ENCODE measurements around the gene MYCBPAP.

Gene MYCBPAP

GRCh38 chr17:50558941-50559614 is 50.8 kb downstream of the MYCBPAP start:
- DNase-seq: no peak

GRCh38 chr17:50559674-50560184 is 51.5 kb downstream of the MYCBPAP start:
- no peak for DNase-seq

GRCh38 chr17:50560185-50560824 is 52.1 kb downstream of the MYCBPAP start, which contains the start of gene CACNA1G:
Gene CACNA1G (plus strand): TSS chr17:50560715. CDS start chr17:50561460, 745 bp downstream.
- DNase-seq: peak; percentile 60 to 78 (median 70)

- no peak for DNase-seq
Measured at GRCh38 chr17:50560931-50561745, 52.9 kb downstream of the MYCBPAP start.

- DNase-seq: no peak
Measured at GRCh38 chr17:50561746-50562141, 53.5 kb downstream of the MYCBPAP start.

- DNase-seq: no peak
Measured at GRCh38 chr17:50562242-50563091, 54.2 kb downstream of the MYCBPAP start.

GRCh38 chr17:50563092-50563511 is 54.9 kb downstream of the MYCBPAP start:
- no peak for DNase-seq

- DNase-seq: no peak
Measured at GRCh38 chr17:50564916-50565315, 56.7 kb downstream of the MYCBPAP start.

- DNase-seq: no peak
Measured at GRCh38 chr17:50565402-50566350, 57.4 kb downstream of the MYCBPAP start.

- DNase-seq: no peak
Measured at GRCh38 chr17:50566886-50567285, 58.6 kb downstream of the MYCBPAP start.

- DNase-seq: no peak
Measured at GRCh38 chr17:50568659-50569058, 60.4 kb downstream of the MYCBPAP start.

GRCh38 chr17:50569592-50569991 is 61.4 kb downstream of the MYCBPAP start:
- DNase-seq: no peak

- DNase-seq: no peak
Measured at GRCh38 chr17:50570032-50570431, 61.8 kb downstream of the MYCBPAP start.

- no peak for DNase-seq
Measured at GRCh38 chr17:50570528-50570927, 62.3 kb downstream of the MYCBPAP start.

GRCh38 chr17:50571681-50572080 is 63.4 kb downstream of the MYCBPAP start:
- no peak for DNase-seq

- no peak for DNase-seq
Measured at GRCh38 chr17:50572541-50572940, 64.3 kb downstream of the MYCBPAP start.

- DNase-seq: no peak
Measured at GRCh38 chr17:50573866-50574611, 65.8 kb downstream of the MYCBPAP start.

- no peak for DNase-seq
Measured at GRCh38 chr17:50575581-50576210, 67.5 kb downstream of the MYCBPAP start.

GRCh38 chr17:50576864-50577263 is 68.6 kb downstream of the MYCBPAP start:
- no peak for DNase-seq

- no peak for DNase-seq
Measured at GRCh38 chr17:50577451-50577954, 69.3 kb downstream of the MYCBPAP start.
